HG02938 (cell line): Measurements from ENCODE around the gene TADA2B.
A peak's percentile ranks its signal among the peaks of the same experiment; 100 is the strongest.

Source experiments
- ATAC-seq: cut with Tn5 transposase; IDR thresholded peaks from one replicate; pipeline ENCODE4 v1.9.1; 2021; ENCODE audit warnings: mild to moderate bottlenecking, moderate library complexity; ENCODE audit not compliant: unreplicated experiment

The TADA2B gene

GRCh38 chr4:7037425-7037824, 5.7 kb upstream of the TADA2B start:
- ATAC-seq: no peak

GRCh38 chr4:7040765-7041164, 2.4 kb upstream of the TADA2B start:
- ATAC-seq: no peak

- no peak for ATAC-seq
These were observed 1.9 kb upstream of the TADA2B start for GRCh38 chr4:7041246-7041645.

- no peak for ATAC-seq
These were observed 1.2 kb upstream of the TADA2B start for GRCh38 chr4:7041801-7042502.

- ATAC-seq: peak; percentile 78
These were observed 479 bp upstream of the TADA2B start for GRCh38 chr4:7042503-7043283.

GRCh38 chr4:7044137-7044930, 1.2 kb downstream of the TADA2B start:
- no peak for ATAC-seq

GRCh38 chr4:7045553-7045952, 2.4 kb downstream of the TADA2B start:
- no peak for ATAC-seq

GRCh38 chr4:7045961-7046921, 3.1 kb downstream of the TADA2B start:
- no peak for ATAC-seq

- ATAC-seq: no peak
These were observed 3.8 kb downstream of the TADA2B start for GRCh38 chr4:7046971-7047370.

GRCh38 chr4:7048642-7049041, 5.5 kb downstream of the TADA2B start:
- no peak for ATAC-seq

- no peak for ATAC-seq
These were observed 6.1 kb downstream of the TADA2B start for GRCh38 chr4:7049295-7049694.

GRCh38 chr4:7049739-7050138, 6.6 kb downstream of the TADA2B start:
- ATAC-seq: no peak

- ATAC-seq: no peak
These were observed 7.4 kb downstream of the TADA2B start for GRCh38 chr4:7050481-7051143.

GRCh38 chr4:7051144-7051495, 7.9 kb downstream of the TADA2B start:
- ATAC-seq: no peak

- no peak for ATAC-seq
These were observed 8.7 kb downstream of the TADA2B start for GRCh38 chr4:7051905-7052304.

- no peak for ATAC-seq
These were observed 9.1 kb downstream of the TADA2B start for GRCh38 chr4:7052313-7052712.

- no peak for ATAC-seq
These were observed 9.9 kb downstream of the TADA2B start for GRCh38 chr4:7052923-7053715.

- no peak for ATAC-seq
These were observed 11.1 kb downstream of the TADA2B start for GRCh38 chr4:7054106-7054880.
